Stimulated activated CD4-positive, alpha-beta T cell treated with anti-CD3 and anti-CD28 coated beads, Interleukin-15, amount 100 ng/mL, for 48 hours (primary cell): Measurements from ENCODE around the gene TEX264.

Source experiments
- DNase-seq, 2 donors: peaks; one replicate each; pipeline ENCODE4 v3.0.0-alpha.2; 2020; ENCODE audit warnings: low read depth in 2 of 2

The TEX264 gene

DNA sequence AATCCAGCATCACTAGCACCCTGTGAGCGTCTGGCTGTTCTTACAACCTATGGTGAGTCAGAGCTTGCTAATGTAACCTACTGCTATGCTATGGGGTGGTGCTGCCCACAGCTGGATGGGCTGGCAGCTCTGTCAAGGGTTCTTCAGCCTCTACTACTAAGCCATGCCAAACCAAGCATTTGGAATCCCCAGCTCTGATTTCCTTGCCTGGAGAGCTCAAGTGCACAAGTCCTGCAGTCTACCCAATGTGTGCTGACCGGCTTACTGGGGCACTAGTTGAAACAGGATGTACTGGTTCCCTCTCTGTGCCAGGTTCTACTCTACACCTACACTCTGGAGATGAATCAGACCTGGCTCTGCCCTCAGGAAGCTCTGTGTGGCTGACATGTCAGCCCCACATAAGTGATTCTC, 4.2 kb downstream of the TEX264 start:
- DNase-seq, result no peak

DNA sequence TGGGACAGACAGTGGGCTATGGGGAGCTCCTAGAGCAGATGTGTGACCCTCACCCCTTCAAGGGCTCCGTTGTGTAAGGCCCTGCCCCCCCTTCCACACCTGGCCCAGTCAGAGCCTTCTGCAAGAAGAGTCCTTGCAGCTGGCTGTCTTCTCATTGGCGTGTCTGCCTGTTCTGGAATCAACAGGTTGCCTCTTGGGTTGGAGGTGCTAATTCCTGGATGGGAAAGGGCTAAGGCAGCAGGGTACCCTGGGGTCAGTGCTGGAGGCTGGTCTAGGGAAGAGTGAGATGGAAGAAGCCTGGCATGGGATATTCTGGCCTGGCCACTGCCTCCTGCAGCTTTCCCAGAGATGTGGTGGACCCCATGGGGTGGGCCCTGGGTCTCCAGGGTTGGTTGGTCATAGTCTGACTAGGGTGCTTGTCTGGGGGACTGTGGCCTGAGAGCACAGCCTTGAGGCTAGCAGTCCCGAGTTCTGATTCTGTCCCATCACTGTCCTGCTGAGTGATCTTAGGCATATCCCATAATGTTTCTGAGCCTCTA, 5.1 kb downstream of the TEX264 start:
- DNase-seq, result no peak

DNA sequence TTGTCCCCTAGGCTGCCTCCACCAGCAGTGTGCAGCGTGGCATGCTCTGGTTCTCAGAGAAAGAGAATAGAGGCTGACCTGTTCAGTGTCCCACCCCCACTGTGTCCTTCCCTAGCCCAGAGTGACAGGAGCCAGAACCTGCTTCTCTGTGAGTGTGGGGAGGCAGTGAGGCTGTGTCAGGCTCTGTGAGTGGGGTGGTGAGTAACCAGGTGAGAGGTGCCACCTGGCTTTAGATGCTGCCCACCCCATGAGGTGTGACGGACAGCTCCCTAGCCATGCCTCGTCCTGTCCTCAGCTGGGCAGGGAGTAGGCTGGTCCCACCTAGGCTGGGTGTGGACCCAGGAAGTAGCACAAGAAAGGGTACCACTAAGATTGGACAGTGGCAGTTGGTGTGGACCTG, 6.3 kb downstream of the TEX264 start:
- no peak for DNase-seq

DNA sequence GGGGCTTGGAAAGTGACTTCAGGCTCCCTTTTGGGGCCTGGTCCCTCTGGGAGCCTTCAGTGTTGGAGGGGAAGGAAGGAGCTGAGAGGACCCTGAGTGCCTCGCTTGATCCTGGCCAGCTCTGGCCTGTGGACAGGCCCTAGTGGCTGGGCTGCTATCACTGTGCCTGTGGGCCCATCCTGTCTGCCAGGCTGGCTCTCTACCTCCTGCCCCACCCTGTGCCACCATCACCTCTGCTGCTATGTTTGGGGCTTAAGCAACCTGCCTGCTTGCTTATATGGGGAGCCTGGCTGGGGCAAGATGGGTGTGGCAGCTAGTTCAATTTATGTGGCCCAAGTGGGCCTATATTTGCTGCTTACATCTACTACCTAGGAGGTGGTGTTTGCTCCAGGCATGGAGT, 7.1 kb downstream of the TEX264 start:
- no peak for DNase-seq

DNA sequence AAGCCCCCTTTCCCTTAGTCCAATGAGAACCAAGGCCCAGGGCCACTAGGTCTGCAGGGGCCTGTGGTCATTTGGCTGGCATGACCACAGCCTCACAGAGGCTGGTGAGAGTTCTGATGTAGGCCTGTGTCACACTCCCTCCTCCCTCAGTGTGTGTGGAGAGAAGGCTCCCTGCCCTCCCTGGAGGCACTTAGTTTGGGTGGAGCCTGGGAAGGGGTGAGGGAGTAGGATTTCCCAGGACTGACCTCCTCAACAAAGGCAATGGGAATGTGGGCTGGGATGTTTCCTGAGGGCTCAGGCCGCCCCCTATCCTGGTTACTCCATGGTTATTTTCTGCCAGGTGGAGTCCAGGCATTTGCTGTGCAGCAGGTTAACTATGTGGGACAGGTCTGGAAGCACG, 7.6 kb downstream of the TEX264 start:
- no peak for DNase-seq

DNA sequence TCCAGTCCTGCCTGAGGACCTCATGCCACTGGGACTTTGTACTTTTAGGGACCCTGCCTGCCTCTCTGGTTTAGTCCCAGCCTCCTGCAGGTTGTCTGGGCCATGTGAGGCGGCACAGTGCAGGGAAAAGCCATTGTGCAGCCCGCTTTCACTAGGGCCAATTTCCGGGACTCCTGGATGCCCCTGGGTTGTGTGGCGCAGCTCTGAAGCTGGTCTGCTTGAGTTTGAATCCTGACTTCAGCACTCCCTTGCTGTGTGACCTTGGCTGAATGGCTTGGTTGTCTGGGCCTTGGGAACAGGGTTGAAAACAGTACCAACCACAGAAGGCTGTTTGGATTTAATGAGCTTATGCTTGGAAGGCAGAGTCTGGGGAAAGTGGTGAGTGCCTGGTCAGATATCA, 8.3 kb downstream of the TEX264 start:
- no peak for DNase-seq

DNA sequence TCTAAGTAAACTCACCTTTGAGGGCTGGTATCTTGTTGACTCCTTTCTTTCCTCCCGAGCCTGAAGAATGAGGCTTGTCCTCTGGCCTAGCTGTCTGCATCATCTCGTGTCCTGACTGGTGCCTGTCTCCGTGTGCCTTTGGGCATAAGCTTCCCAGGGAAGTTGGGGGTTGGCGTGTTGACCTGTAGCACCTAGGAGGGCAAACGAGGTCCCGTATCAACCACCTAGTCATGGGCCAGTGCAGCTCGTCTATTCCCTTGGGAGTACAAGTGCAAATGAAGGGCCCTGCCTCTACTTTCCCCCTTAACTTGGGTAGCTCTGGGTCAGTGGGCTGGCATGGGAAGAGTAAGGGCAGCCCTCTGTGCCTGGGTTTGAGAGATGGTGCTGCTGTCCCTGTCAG, 8.7 kb downstream of the TEX264 start:
- no peak for DNase-seq

DNA sequence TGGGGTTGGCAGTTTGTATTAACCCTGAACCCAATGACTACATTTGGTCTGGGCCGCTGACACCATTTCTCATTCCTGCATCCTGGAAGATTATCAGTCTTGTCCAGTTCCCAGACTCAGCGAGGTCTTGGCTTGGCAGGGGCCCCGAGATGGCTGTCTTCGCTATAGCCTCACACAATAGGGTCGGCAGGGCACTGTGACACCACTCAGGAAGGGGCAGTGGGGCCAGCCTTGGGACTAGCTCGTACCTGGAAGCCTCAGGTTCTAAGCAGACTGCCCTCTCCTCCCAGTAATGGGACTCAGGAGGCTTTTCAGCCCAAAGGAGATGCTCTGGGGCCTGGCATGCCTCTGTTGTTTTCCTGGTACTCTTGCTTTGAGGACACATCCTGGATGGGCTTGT, 9.1 kb downstream of the TEX264 start:
- no peak for DNase-seq

DNA sequence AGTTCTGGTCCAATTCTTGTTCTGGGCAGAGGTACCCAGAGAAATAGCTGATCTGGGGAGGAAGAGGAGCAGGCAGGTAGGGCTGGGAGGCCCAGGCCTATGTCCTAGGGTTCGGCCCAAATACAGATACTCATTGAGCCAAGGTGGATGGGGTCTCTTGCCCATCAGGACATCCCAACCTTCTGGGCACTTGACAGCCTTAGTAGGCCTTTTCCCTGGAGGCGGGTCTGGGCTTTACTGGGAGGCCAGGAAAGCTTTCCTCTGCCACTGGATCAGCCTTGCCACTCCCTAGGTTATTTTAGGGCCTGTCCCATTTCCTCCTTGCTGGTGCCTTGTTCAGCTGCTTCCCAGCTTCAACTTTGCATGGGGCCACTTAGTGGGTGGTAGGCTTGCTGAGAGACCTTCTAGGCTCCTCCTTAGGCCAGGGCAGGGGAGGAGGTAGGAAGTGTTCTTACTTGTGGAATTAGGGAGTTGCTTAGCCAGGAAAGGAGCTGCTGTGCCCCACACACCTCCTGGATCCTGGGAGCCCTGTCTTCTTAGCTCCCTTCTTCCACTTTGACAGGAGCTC, 9.7 kb downstream of the TEX264 start:
- no peak for DNase-seq

DNA sequence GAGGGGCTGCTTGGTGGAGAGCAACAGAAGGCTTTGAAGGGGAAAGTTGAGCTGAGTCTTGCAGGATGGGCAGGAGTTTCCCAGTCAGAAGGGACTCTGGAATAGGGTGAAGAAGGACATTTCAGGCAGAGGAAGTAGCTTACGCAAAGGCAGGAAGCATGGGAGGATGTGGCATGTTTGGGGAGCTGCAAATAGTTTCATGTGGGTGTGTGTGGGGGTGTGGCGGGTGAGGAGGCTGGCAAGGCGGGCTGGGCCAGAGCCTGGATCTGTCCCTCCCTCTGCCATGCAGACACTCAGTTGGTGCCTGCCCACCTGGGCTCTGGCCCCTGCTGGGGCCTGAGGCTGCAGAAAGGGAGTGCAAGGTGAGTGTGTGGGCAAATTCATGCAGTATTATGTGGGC, 10.4 kb downstream of the TEX264 start:
- DNase-seq, result no peak

DNA sequence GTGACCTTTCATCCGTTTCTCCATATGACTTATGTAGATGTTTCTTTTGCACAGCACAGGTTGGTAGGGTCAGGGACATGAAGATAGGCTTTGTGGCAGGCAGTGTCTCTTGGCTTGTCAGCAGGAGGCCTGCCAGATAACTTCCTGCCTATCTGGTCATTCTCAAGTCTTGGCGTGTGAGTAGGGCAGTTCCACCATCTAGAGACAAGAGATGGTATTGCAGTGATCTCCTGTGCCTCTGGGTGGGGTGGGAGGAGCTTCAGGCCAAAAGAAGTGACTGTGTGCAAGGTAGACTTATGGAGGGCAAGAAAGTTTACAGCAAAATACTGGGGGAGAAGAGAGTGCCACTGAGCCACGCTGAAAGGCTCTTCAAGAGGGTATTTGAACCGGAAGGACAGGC, 11.0 kb downstream of the TEX264 start:
- DNase-seq, result peak; percentile 52 to 66

DNA sequence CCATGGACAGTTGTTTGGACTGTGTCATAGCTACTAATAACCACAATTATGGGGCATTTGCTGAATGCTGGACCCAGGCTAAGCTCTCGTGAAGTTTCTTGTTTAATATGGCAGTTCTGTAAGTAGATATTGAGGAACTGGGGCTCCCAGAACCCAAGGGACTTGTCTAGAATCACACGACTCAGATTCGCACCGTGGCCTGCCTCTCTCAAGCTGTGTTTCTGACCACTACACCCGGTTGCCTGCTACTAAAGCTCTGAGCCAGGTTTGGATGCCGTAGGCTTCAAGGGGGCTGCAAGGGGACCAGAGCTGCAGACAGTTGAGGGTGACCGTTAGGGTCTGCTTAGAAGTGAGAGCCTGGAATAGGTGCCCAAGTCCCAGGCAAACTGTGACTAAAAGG, 11.5 kb downstream of the TEX264 start:
- DNase-seq, result no peak

DNA sequence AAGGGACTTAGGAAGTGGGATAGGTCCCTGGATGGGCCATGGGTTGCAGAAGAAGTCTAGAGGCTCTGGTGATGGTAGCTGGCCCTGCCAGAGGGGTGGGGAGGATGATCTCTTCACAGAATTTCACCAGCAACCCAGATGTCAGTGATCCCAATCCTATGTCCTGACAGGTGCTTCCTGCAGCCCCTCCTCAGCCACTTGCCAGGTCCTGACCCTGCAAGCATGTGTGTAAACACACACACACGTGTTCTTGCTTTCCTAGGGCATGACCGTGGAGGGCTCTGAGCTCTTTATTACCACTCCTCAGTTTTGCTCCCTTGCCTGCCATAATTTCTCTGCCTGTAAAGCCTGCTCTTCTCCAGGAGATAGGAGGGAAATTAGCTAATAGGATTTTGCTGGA, 12.5 kb downstream of the TEX264 start:
- no peak for DNase-seq

DNA sequence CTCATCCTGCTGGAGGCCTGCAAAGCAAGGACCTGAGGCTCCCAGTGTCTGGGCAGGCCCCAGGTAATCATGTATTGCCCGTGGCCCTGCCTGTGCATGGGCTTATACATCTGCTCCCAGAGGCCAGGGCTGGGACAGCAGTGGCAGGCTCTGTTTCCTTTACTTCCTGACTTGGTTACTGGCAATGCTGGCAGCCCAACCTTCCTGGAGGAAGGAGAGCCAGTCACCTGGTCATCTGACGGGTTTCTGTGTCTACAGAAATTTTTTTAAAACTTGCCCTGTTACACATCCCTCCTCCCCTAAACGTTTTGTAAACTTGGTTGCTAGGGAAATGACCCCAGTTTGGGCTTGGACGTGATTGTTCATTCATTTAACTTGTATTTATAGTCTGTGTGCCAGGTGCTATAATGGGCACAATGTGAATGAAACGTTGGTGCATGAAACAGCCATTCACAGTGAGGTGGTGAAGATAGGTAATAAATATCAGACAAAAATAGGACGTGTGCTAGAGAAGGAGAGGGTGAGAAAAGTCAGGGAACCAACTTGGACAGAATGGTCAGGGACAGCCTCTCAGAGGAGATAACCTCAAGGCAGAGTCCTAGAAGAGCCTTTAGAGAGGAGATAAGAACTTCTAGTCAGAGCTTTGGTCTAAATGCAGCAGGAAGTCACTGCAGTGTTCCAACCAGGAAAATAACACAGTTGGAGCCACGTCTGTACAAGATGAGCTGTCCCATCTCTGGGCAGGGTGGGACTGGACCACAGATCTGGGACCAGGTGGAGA, 14.1 kb downstream of the TEX264 start:
- no peak for DNase-seq

DNA sequence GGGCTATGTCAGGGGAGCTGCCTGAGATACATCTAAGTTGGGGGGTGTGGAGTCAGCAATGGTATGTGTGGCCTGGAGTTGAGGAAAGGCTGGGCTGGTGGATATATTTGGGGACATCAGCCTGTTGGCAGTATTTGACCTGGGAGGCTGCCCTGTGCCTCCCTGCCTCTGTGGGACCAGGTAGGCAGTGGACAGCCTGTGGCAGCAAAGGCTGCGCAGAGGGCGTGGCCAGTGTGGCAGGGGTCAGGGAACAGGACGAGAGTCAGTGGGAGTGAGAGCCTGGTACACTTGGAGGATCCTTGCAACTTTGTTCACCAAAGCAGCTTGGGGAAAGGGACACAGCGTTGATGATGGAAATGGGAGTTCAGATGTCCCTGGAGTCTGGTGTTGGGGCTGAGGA, 15.0 kb downstream of the TEX264 start:
- DNase-seq, result no peak

DNA sequence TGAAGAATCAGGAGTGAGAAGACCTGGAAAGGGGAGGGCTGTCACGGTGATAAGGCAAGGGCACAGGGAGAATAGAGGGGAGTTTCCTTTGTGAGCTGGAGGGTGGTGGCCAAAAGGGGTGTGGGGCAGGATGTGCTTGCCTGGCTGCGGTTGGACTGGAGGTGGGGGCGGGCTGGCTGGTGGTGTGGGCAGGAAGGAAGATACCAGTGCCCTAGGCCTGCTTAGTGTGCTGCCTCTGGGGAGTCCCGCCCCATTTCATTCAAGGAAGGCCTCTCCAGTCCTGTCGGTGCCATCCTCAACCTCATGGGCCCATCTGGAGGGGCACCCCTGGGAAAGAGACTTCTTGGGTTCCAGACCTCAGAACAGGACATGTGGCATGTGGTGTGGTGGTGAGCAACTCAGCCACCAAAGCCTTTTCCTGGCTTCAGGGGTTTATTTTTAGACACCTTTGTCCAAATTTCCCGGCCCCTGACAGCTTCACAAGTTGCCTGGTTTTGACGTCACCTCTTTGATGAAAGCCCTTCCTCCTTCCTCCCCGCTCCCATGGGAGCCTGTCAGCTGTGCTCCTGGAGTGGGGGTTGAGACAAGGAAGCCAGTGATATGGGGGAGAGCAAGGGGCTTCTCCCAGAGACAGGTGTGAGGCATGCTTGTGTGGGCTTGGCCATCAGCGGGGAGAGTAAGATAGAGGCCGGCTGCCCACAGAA, 15.6 kb downstream of the TEX264 start:
- peak; percentile 67 to 73 for DNase-seq

DNA sequence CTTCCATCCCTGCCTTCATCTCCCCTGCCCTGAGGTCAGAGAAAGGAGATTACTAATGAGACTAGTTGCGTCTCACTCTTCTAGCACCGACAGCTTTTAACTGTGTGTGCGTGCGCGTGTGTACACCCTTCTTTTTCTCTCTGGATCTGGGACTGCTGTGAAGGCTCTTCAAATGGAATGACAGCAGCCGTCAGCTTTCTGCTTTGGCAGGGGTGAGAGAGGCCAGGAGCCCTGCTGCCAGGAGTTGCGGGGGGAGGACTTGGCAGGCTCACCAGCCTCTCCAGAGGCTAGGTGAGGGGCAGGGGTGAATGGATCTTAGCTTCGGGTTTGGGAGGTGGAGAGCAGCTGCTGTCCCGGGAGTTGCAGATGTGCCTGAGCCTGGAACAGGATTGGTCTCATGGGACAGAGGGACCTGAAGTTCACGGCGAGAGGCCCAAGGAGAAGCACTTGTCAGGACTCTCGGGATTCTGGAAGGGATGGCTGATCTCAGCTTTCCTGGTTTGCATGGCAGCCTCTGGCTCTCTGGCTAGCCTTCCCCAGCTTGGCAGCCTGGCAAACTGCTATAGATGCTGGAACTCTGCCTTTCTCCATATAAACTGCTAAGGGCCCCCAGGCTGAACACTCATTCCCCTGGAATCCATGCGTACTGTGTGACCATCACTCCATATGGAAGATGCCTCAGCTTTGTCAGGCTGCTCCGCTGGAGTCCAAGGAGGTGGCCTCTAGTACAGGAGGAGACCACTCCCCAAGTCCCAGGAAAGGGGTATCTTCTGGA, 16.6 kb downstream of the TEX264 start:
- no peak for DNase-seq

DNA sequence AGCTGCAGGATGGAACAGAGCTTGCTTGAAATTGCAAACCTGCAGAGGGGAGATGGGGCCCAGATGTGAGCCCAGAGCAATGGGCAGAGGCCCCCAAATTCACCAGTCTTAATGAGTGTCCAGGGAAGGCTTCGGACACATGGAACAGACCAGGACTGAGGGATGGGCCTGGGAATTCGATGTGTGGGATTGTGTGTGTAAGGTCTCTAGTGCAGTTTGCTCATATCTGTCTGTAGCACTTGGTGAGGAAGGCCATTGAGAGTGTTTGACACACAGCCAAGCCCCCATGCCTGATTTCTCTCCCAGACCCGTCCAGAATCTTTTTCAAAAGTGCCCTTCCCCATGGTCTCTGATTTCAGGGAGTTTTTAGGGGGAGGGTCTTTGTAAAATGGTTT, 17.2 kb downstream of the TEX264 start:
- no peak for DNase-seq

DNA sequence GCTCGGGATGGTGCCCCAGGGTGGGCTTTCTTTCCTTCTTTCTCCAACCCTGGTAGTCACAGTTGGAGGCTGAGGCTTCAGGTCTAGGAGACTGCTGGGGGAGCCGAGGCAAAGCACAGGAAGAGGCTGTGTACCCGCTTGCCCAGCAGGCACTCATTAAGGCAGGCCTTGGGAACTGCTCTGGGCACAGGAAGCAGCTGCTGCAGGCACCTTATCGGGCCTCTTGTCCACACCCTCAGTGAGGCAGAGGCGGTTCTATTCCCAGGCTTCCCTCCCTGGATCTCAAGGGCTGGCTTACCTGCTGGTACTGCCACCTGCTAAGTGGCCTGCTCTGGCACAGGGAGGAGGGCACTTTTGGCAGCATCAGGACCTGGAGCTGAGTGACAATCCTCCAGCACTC, 20.0 kb downstream of the TEX264 start:
- DNase-seq, result no peak

DNA sequence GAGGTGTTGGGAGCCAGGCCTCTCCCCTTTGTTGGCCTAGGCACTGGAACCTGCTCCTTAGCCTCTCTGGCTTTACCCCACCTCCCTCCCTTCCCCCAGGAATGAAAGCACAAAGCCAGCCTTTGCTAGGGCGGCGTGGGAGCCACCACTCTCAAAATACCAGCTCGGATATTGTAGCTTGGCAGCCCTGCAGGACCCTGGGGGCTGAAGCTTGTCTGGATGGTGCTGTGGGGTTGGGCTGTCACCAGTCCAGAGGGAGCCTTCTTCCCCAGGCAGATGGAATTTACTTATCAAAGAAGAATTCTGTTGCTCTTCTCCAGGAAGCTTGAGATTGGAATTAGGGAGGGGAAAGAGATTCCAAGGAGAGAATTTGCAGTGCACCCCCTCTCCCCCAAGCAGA, 20.9 kb downstream of the TEX264 start:
- DNase-seq, result no peak

DNA sequence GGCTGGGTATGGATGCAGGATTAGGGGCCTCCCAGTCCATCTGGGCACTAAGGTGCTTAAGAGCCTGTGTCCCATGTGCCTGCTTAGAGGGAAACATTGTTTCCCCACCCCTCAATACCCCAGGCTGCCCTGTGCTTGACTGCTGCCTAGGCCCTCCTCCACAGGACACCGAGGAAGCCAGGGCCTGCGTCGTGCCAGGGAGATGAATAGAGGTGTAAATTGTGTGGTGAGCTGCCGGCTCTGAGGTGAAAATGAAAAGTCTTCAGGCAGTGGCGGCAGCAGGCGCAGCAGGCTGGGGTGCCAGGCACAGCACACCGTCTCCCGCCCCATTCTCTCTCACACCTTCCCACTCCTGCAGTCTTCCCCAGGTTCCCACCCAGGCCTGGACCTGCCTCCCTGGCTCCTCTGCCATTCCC, 21.9 kb downstream of the TEX264 start:
- no peak for DNase-seq

DNA sequence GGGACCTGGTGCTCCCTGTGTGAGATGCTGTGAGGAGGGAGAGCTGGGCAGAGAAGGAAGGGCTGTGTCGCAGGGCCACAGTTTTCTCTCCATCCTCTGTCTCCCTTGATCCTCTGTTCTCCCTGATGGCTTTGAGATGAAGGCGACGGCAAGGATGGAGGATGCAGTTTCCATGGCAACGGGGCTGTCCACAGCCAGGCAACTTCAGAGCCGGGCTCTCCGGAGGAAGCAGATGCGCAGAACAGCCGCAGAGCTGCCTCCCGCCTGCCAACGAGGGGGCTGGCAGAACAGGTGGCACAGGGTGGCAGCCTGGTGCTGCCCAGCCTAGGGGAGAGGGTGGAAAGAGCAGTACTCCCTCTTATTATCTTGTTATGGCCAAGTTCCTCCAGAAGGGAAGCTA, 25.9 kb downstream of the TEX264 start:
- DNase-seq, result no peak
